ENCODE data around the gene GNAT3. TPM values are rescaled to one million over a fixed set of nuclear protein-coding genes. Genes with fewer than 3 reads are reported as not detected.
A peak's percentile ranks its signal among the peaks of the same experiment; 100 is the strongest.

GNAT3 gene
- polyA plus RNA-seq, 1 donor: not detected

GRCh38 chr7:80499350-80499953 is 12.4 kb downstream of the GNAT3 start:
- DNase-seq: no peak

GRCh38 chr7:80498481-80499349 is 13.1 kb downstream of the GNAT3 start:
- no peak for DNase-seq

- DNase-seq: no peak
These were observed 15.3 kb downstream of the GNAT3 start for GRCh38 chr7:80496586-80496985.

GRCh38 chr7:80493121-80493849 is 18.6 kb downstream of the GNAT3 start:
- no peak for DNase-seq

GRCh38 chr7:80491462-80491861 is 20.4 kb downstream of the GNAT3 start:
- no peak for DNase-seq

GRCh38 chr7:80488851-80489370 is 23.0 kb downstream of the GNAT3 start:
- DNase-seq: no peak

GRCh38 chr7:80488406-80488805 is 23.5 kb downstream of the GNAT3 start:
- DNase-seq: no peak

- DNase-seq: no peak
These were observed 26.1 kb downstream of the GNAT3 start for GRCh38 chr7:80485721-80486120.

GRCh38 chr7:80482950-80483349 is 28.9 kb downstream of the GNAT3 start:
- DNase-seq: no peak

- no peak for DNase-seq
These were observed 30.5 kb downstream of the GNAT3 start for GRCh38 chr7:80481196-80481884.

- no peak for DNase-seq
These were observed 31.3 kb downstream of the GNAT3 start for GRCh38 chr7:80480566-80480965.

- DNase-seq: no peak
These were observed 33.2 kb downstream of the GNAT3 start for GRCh38 chr7:80478683-80479082.

GRCh38 chr7:80476035-80476434 is 35.8 kb downstream of the GNAT3 start:
- DNase-seq: no peak

- DNase-seq: no peak
These were observed 36.5 kb downstream of the GNAT3 start for GRCh38 chr7:80475383-80475782.

GRCh38 chr7:80473751-80474150 is 38.1 kb downstream of the GNAT3 start:
- DNase-seq: no peak

GRCh38 chr7:80472491-80473200 is 39.2 kb downstream of the GNAT3 start:
- DNase-seq: peak; percentile 19

- DNase-seq: no peak
These were observed 42.7 kb downstream of the GNAT3 start for GRCh38 chr7:80468931-80469714.

- DNase-seq: no peak
These were observed 44.8 kb downstream of the GNAT3 start for GRCh38 chr7:80467069-80467468.

GRCh38 chr7:80466636-80467035 is 45.2 kb downstream of the GNAT3 start:
- no peak for DNase-seq

GRCh38 chr7:80464211-80464610 is 47.7 kb downstream of the GNAT3 start:
- no peak for DNase-seq
